Endothelial cell (in vitro differentiated cells): ENCODE measurements around the gene ZNF536. TPM values are rescaled to one million over a fixed set of nuclear protein-coding genes. Genes with fewer than 3 reads are reported as not detected.

Experiments used
- DNase-seq: peaks from one replicate; pipeline ENCODE4 v3.0.0; 2021; ENCODE audit warnings: low spot score
- H3K27ac Mint-ChIP-seq: one replicate; pipeline ENCODE4 v1.8.0; 2021; ENCODE audit warnings: mixed read lengths, inconsistent platforms; ENCODE audit not compliant: unreplicated experiment
- H3K27me3 Mint-ChIP-seq: one replicate; pipeline ENCODE4 v1.8.0; 2021; ENCODE audit warnings: mild to moderate bottlenecking, moderate library complexity, mixed read lengths, inconsistent platforms; ENCODE audit not compliant: unreplicated experiment
- H3K36me3 Mint-ChIP-seq: one replicate; pipeline ENCODE4 v1.8.0; 2021; ENCODE audit warnings: mild to moderate bottlenecking, low read depth, mixed read lengths, inconsistent platforms; ENCODE audit not compliant: unreplicated experiment
- H3K4me1 Mint-ChIP-seq: one replicate; pipeline ENCODE4 v1.8.0; 2021; ENCODE audit warnings: mild to moderate bottlenecking, mixed read lengths, inconsistent platforms; ENCODE audit not compliant: unreplicated experiment
- H3K4me3 Mint-ChIP-seq: one replicate; pipeline ENCODE4 v1.8.0; 2021; ENCODE audit warnings: mild to moderate bottlenecking, mixed read lengths, inconsistent platforms; ENCODE audit not compliant: unreplicated experiment
- H3K9me3 Mint-ChIP-seq: one replicate; pipeline ENCODE4 v1.8.0; 2021; ENCODE audit warnings: mixed read lengths, inconsistent platforms; ENCODE audit not compliant: unreplicated experiment
- total RNA-seq: library from RNA; stranded (reverse); fragmentation: NEBNext Ultra II Directional; extraction: Animal tissue kit (Norgen Biotek cat#: 25700); gene quantifications from one replicate; pipeline ENCODE4 v1.2.1, GENCODE V29; 2021; ENCODE audit not compliant: unreplicated experiment
- TF ChIP-seq, protein P1 (sequence below): fragments of 200-600 bp; sonication (generic); IDR thresholded peaks from one replicate; pipeline ENCODE4 v1.5.0; 2021; ENCODE audit warnings: antibody characterized with exemption; ENCODE audit not compliant: unreplicated experiment

The ZNF536 gene
- total RNA-seq, 1 donor from 2014 or later: 0.33 TPM

- TF ChIP-seq, protein P1, sequence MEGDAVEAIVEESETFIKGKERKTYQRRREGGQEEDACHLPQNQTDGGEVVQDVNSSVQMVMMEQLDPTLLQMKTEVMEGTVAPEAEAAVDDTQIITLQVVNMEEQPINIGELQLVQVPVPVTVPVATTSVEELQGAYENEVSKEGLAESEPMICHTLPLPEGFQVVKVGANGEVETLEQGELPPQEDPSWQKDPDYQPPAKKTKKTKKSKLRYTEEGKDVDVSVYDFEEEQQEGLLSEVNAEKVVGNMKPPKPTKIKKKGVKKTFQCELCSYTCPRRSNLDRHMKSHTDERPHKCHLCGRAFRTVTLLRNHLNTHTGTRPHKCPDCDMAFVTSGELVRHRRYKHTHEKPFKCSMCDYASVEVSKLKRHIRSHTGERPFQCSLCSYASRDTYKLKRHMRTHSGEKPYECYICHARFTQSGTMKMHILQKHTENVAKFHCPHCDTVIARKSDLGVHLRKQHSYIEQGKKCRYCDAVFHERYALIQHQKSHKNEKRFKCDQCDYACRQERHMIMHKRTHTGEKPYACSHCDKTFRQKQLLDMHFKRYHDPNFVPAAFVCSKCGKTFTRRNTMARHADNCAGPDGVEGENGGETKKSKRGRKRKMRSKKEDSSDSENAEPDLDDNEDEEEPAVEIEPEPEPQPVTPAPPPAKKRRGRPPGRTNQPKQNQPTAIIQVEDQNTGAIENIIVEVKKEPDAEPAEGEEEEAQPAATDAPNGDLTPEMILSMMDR: no peak
- Mint-ChIP-seq H3K36me3 (peaks cover 5% of the 10 kb centered on the region), H3K9me3 (no peaks in the 10 kb centered on the region), H3K27ac (no peak overlapping the region), H3K4me1 (peaks cover 5% of the 10 kb centered on the region), H3K27me3 (peaks cover 12% of the 10 kb centered on the region), H3K4me3 (no peak overlapping the region)
- no peak for DNase-seq
Observed at GRCh38 chr19:30379841-30380610, 7.8 kb downstream of the ZNF536 start.

DNA sequence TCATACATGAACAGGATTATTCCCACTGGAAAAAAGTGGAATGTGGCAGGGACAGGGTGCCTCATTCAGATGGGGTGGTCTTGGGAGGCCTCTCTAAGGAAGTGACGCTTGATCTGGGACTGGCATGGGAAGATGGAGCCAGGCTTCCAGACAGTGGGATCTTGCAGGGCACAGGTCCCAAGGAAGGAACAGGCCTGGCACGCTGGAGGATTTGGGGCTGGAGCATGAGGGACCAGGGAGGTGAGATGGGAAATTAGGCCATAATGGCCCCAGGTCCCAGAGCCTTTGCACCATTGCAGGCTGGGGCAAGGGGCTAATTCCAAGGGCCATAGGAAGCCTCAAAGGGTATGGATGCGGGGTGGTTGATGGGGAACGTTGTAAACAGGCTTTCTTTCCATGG lies 9.2 kb downstream of the ZNF536 start:
- no peak overlapping the region for H3K27ac Mint-ChIP-seq
- H3K9me3 Mint-ChIP-seq: no peaks in the 10 kb centered on the region
- DNase-seq: no peak
- no peaks in the 10 kb centered on the region for H3K36me3 Mint-ChIP-seq
- H3K4me3 Mint-ChIP-seq: no peak overlapping the region
- H3K4me1 Mint-ChIP-seq: no peaks in the 10 kb centered on the region
- TF ChIP-seq, protein P1: no peak
- H3K27me3 Mint-ChIP-seq: peaks cover 10% of the 10 kb centered on the region

DNA sequence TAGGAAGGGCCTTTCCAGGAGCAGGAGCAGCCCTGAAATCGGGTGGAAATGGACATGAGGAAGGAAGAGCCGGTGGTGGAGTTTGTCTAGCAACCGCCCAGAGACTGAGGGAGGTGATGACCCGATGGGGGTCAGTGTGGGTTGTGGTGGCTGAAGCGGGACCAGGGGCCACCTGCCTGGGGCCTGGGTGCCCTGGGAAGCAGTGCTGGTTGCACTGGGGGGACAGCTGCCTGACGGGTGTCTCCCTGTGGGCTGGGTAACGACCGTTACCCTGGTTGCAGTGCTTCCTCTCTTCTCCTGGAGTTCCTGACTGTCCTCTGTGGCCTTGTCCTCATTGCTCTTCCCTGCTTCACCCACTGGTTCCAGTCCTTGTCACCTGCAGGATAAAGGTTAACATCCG lies 13.0 kb downstream of the ZNF536 start:
- TF ChIP-seq, protein P1: no peak
- no peak overlapping the region for H3K4me3 Mint-ChIP-seq
- no peaks in the 10 kb centered on the region for H3K4me1 Mint-ChIP-seq
- H3K27ac Mint-ChIP-seq: no peak overlapping the region
- no peaks in the 10 kb centered on the region for H3K9me3 Mint-ChIP-seq
- no peaks in the 10 kb centered on the region for H3K36me3 Mint-ChIP-seq
- DNase-seq: no peak
- peaks cover 11% of the 10 kb centered on the region for H3K27me3 Mint-ChIP-seq

- Mint-ChIP-seq H3K27me3 (peaks cover 11% of the 10 kb centered on the region), H3K4me3 (no peak overlapping the region), H3K9me3 (no peaks in the 10 kb centered on the region), H3K27ac (no peak overlapping the region), H3K36me3 (no peaks in the 10 kb centered on the region), H3K4me1 (no peaks in the 10 kb centered on the region)
- TF ChIP-seq, protein P1: no peak
- no peak for DNase-seq
Observed at GRCh38 chr19:30385666-30386065, 13.5 kb downstream of the ZNF536 start.

DNA sequence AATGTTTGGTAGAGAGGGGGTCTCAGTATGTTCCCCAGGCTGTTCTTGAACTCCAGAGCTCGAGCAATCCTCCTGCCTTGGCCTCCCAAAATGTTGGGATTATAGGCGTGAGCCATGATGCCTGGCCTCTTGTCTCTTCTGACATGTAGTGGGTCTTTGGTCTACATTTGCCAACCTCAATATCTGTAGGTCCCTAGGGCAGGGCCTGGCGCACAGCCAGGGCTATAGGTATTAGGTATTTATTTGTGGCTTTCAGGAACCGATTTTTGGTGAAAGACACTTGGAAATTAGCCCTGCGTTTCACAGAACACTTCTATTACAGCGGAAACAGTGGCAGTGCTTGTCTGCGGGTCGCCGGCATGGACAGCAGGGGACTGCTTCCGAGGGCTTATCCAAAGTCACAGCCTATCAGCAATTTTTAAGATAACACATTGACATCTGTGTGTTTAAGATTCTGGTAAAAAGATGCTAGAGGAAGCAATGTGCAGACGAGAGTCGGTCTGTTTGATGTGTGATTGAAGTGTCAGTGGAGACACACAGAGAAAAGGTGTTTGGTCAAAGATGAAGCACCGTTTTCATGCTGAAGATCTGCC lies 14.5 kb downstream of the ZNF536 start:
- DNase-seq: no peak
- peaks cover 3% of the 10 kb centered on the region for H3K4me1 Mint-ChIP-seq
- no peaks in the 10 kb centered on the region for H3K9me3 Mint-ChIP-seq
- no peaks in the 10 kb centered on the region for H3K36me3 Mint-ChIP-seq
- TF ChIP-seq, protein P1: no peak
- no peak overlapping the region for H3K4me3 Mint-ChIP-seq
- no peak overlapping the region for H3K27ac Mint-ChIP-seq
- peaks cover 11% of the 10 kb centered on the region for H3K27me3 Mint-ChIP-seq
